HEK293 (cell line): ENCODE data around the gene CIP2A.

Experiments
- CTCF ChIA-PET: fragments of 350-600 bp; formaldehyde crosslinking; extraction: SDS; loops from one replicate; lab custom pipeline; 2021; ENCODE audit warnings: antibody characterized with exemption; lab: Yijun Ruan, JAX
- POLR2A ChIA-PET: fragments of 300-600 bp; formaldehyde crosslinking; extraction: SDS; loops from one replicate; lab custom pipeline; 2020; ENCODE audit warnings: antibody characterized with exemption, inconsistent platforms; lab: Yijun Ruan, JAX
- H3K27ac ChIP-seq: fragments of 200-500 bp; sonication (Bioruptor generic); 2 replicates; pipeline ENCODE4 v1.5.1; 2014; ENCODE audit warnings: low read depth, low read length, control low read depth, inconsistent platforms; ENCODE audit errors: extremely low read depth
- H3K36me3 ChIP-seq, 2 experiments: fragments of 200-500 bp in 1 of 2; sonication (Bioruptor generic) in 1 of 2; 1 replicate in 1 of 2; 2 replicates in 1 of 2; pipeline ENCODE4 v1.5.1; 2014 to 2017; ENCODE audit warnings: inconsistent platforms in 2 of 2, low read length in 2 of 2; ENCODE audit not compliant: control insufficient read depth in 2 of 2, insufficient read depth in 1 of 2
- H3K4me1 ChIP-seq: fragments of 200-500 bp; sonication (Bioruptor generic); 2 replicates; pipeline ENCODE4 v1.5.1; 2014; ENCODE audit warnings: mild to moderate bottlenecking, low read length, inconsistent platforms; ENCODE audit not compliant: control insufficient read depth, insufficient read depth
- H3K4me3 ChIP-seq: 2 replicates; pipeline ENCODE4 v1.5.1; 2011; ENCODE audit warnings: low read depth, mild to moderate bottlenecking, control low read depth, low read length, moderate library complexity
- H3K9me3 ChIP-seq: fragments of 200-500 bp; sonication (Bioruptor generic); 2 replicates; pipeline ENCODE4 v1.5.1; 2014; ENCODE audit warnings: low read depth, low read length, inconsistent platforms; ENCODE audit not compliant: control insufficient read depth, insufficient read depth
- ATF2 ChIP-seq: fragments of 450-650 bp; formaldehyde crosslinking; IDR thresholded peaks from 2 replicates; pipeline ENCODE4 v1.5.1; 2016; ENCODE audit warnings: missing biosample characterization, missing genetic modification characterization, low read depth
- HOXC10 ChIP-seq: sonication (generic); formaldehyde crosslinking; IDR thresholded peaks from 2 replicates; pipeline ENCODE4 v1.8.1; 2023; ENCODE audit warnings: mild to moderate bottlenecking, missing genetic modification reagents
- IKZF3 ChIP-seq: fragments of 450-650 bp; IDR thresholded peaks from 2 replicates; pipeline ENCODE4 v1.5.0; 2018; ENCODE audit warnings: missing biosample characterization, mild to moderate bottlenecking, missing genetic modification characterization, moderate library complexity
- PBX3 ChIP-seq: sonication (generic); formaldehyde crosslinking; IDR thresholded peaks from 2 replicates; pipeline ENCODE4 v1.8.1; 2022; ENCODE audit warnings: mild to moderate bottlenecking, moderate library complexity, missing genetic modification reagents
- SCRT1 ChIP-seq: fragments of 450-650 bp; formaldehyde crosslinking; IDR thresholded peaks from 2 replicates; pipeline ENCODE4 v1.5.1; 2016; ENCODE audit warnings: missing biosample characterization, missing genetic modification characterization, borderline replicate concordance
- SCRT2 ChIP-seq: fragments of 450-650 bp; formaldehyde crosslinking; IDR thresholded peaks from 2 replicates; pipeline ENCODE4 v1.5.1; 2016; ENCODE audit warnings: missing biosample characterization, missing genetic modification characterization
- ZNF148 ChIP-seq: fragments of 450-650 bp; formaldehyde crosslinking; IDR thresholded peaks from 2 replicates; pipeline ENCODE4 v1.5.0; 2017; ENCODE audit warnings: missing biosample characterization, missing genetic modification characterization, borderline replicate concordance
- ZNF184 ChIP-seq: fragments of 450-650 bp; IDR thresholded peaks from 2 replicates; pipeline ENCODE4 v1.5.1; 2018; ENCODE audit warnings: missing biosample characterization, mild to moderate bottlenecking, missing genetic modification characterization
- ZNF274 ChIP-seq, 2 experiments: fragments of 200-500 bp in 1 of 2; fragments of 450-650 bp in 1 of 2; sonication (Bioruptor generic) in 1 of 2; formaldehyde crosslinking in 1 of 2; IDR thresholded peaks; 2 replicates each; pipeline versions ENCODE4 v1.5.1 to v1.6.1; 2014 to 2016; ENCODE audit warnings: borderline replicate concordance in 1 of 2, inconsistent platforms in 1 of 2, low read length in 1 of 2, missing biosample characterization in 1 of 2, missing genetic modification characterization in 1 of 2
- ZNF280D ChIP-seq: fragments of 450-650 bp; formaldehyde crosslinking; IDR thresholded peaks from 2 replicates; pipeline ENCODE4 v1.5.1; 2016; ENCODE audit warnings: missing biosample characterization, missing genetic modification characterization
- ZNF335 ChIP-seq: fragments of 450-650 bp; formaldehyde crosslinking; conservative IDR thresholded peaks from 2 replicates; pipeline ENCODE4 v1.5.1; 2016; ENCODE audit warnings: missing biosample characterization, missing genetic modification characterization
- ZNF341 ChIP-seq: fragments of 450-650 bp; formaldehyde crosslinking; IDR thresholded peaks from 2 replicates; pipeline ENCODE4; 2016; ENCODE audit warnings: low read depth, missing biosample characterization, missing genetic modification characterization
- ZNF350 ChIP-seq: fragments of 450-650 bp; formaldehyde crosslinking; IDR thresholded peaks from 2 replicates; pipeline ENCODE4 v1.5.0; 2017; ENCODE audit warnings: missing biosample characterization, mild to moderate bottlenecking, missing genetic modification characterization
- ZNF362 ChIP-seq: fragments of 450-650 bp; formaldehyde crosslinking; IDR thresholded peaks from 2 replicates; pipeline ENCODE4 v1.5.1; 2016; ENCODE audit warnings: missing biosample characterization, missing genetic modification characterization
- ZNF404 ChIP-seq: fragments of 450-650 bp; formaldehyde crosslinking; IDR thresholded peaks from 2 replicates; pipeline ENCODE4 v1.5.1; 2017; ENCODE audit warnings: missing biosample characterization, missing genetic modification characterization
- ZNF626 ChIP-seq: fragments of 450-650 bp; sonication (Bioruptor Pico); formaldehyde crosslinking; IDR thresholded peaks from 2 replicates; pipeline ENCODE4 v1.5.1; 2018; ENCODE audit warnings: missing biosample characterization, missing genetic modification characterization, inconsistent platforms
- ZNF670 ChIP-seq: fragments of 450-650 bp; formaldehyde crosslinking; IDR thresholded peaks from 2 replicates; pipeline ENCODE4 v1.5.1; 2016; ENCODE audit warnings: missing biosample characterization, missing genetic modification characterization, low read depth
- ZNF76 ChIP-seq: fragments of 450-650 bp; formaldehyde crosslinking; IDR thresholded peaks from 2 replicates; pipeline ENCODE4; 2016; ENCODE audit warnings: low read depth, missing biosample characterization, missing genetic modification characterization, borderline replicate concordance

Gene CIP2A

GRCh38 chr3:108513961-108514360 is 75.3 kb downstream of the CIP2A start:
- Histone ChIP-seq H3K36me3 (no peaks in the 10 kb centered on the region), H3K4me1 (no peaks in the 10 kb centered on the region), H3K4me3 (no peak overlapping the region), H3K9me3 (no peaks in the 10 kb centered on the region), H3K27ac (no peak overlapping the region)
- no peak for TF ChIP-seq ZNF341 (tag by site-specific recombination)
- TF ChIP-seq ZNF148 (tag by site-specific recombination): no peak
- no peak for TF ChIP-seq ZNF350 (tag by site-specific recombination)
- TF ChIP-seq HOXC10 (CRISPR knock-in tag): no peak
- no peak for TF ChIP-seq SCRT1 (tag by site-specific recombination)
- TF ChIP-seq ZNF335 (tag by site-specific recombination): no peak
- no peak for TF ChIP-seq ZNF404 (tag by site-specific recombination)
- TF ChIP-seq ZNF280D (tag by site-specific recombination): no peak
- TF ChIP-seq ZNF184 (tag by site-specific recombination): no peak
- no peak for TF ChIP-seq ZNF76 (tag by site-specific recombination)
- no peak for TF ChIP-seq ZNF362
- no peak for TF ChIP-seq ATF2 (tag by site-specific recombination)
- no peak for TF ChIP-seq SCRT2 (tag by site-specific recombination)
- TF ChIP-seq PBX3 (CRISPR knock-in tag): no peak
- TF ChIP-seq ZNF274 (IDR thresholded peaks at IDR 0.05; ENCODE audit: low read length): no peak
- TF ChIP-seq ZNF274 (tag by site-specific recombination; IDR thresholded peaks at IDR 0.05; ENCODE audit: borderline replicate concordance): no peak
- no peak for TF ChIP-seq ZNF626 (tag by site-specific recombination)
- TF ChIP-seq IKZF3: no peak
- TF ChIP-seq ZNF670 (tag by site-specific recombination): no peak
- ChIA-PET CTCF (interaction anchor here (0.6 kb wide), 1 partner anchor 117 kb away, joined by 3 read pairs; no protein-coding TSS in a partner anchor), POLR2A (no interaction called here)
